Stimulated activated CD8-positive, alpha-beta memory T cell treated with anti-CD3 and anti-CD28 coated beads, Interleukin-7, amount 100 ng/mL, for 48 hours (primary cell): ENCODE measurements around the gene MINDY3.
A peak's percentile ranks its signal among the peaks of the same experiment; 100 is the strongest.
"Not testable (repeated sequence)": the region's sequence is repeated elsewhere in the genome, so short reads cannot be mapped to it uniquely, and the experiment has no call there.

Experiments used
- DNase-seq, 2 donors: peaks; one replicate each; pipeline ENCODE4 v3.0.0-alpha.2; 2020; ENCODE audit warnings: low read depth in 1 of 2; ENCODE audit errors: extremely low read depth in 1 of 2

MINDY3 gene

DNA sequence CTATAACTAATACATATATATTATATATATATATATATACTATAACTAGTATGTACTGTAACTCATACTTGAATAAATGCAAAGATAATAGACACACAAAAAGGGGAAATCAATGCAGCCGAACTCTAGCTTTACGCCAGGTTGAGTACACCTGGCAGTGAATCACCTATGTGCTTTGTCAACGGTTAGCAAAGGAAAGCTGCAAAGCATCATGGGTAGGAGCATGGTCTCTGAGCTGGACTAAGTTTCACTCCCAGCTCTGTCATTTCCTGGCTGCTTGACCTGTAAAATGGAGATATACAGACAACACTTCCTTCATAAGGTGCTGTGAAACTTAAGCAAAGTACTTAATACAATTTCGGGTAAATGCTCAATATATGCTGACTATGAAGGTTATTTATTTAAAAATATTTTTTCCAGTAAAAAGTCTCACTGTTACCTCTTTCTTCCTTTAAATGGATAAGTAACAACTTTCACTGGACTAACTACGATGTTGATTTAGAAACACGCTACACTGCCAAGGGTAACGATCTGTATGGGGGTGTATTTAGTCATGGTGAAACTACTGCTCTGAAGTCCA is 78.8 kb downstream of the MINDY3 start:
- DNase-seq: no peak

DNA sequence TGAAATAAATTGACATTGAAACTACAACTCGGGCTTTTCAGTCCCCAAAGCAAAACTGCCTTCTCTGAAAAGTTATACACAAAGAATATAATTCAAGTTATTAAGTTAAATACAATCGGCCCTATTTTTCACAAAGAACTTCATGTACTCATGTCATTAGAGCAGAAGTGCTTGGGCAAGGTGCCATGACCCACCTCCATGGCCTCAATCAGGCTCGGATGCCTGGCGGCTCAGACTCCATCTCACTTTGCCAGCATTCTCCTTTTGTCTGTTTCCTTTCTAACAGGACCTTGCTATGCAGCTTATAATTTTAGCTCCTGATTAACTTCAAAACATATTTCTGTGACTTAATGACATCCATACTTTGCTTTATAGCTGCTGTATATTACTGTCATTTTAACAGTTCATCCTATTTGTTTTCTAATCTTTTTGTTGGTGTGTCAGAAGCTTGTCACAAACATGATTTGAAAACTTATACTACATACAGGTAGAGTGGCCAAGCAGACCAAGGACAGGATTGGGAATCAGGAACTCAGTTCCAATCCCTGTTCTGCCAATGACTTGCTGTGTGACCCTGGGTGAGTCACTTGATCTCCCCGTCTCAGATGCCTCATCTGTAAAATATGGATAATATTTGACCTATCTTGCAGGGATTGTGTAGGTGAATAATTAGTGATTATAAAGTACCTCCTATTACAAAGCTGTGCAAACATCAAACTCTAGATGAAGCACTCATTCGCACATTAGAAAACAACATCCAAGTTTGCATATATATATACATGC is 79.8 kb downstream of the MINDY3 start:
- no peak for DNase-seq

DNA sequence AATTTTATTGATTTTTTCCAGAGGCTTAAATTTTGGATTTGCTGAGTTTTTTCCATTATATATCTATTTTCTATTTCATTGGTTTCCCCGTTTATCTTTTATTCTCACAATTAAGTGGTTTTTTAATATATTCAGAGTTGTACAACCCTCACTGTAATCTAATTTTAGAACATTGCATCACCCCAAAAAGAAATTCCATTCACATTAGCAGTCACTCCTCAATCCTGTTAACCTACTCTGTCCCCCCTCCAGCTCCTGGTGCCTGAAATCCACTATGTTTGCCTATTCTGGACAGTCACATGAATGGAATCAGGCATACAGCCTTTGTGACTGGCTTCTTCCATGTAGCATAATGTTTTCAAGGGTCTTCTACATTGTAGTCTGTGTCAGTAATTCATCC is 84.8 kb downstream of the MINDY3 start:
- DNase-seq: no peak

DNA sequence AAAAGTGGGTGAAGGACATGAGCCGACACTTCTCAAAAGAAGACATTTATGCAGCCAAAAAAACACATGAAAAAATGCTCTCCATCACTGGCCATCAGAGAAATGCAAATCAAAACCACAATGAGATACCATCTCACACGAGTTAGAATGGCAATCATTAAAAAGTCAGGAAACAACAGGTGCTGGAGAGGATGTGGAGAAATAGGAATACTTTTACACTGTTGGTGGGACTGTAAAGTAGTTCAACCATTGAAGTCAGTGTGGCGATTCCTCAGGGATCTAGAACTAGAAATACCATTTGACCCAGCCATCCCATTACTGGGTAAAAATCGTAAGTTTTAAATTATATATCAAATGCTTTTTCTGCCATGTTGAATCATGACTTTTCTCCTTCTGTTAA is 85.8 kb downstream of the MINDY3 start:
- DNase-seq: not testable (repeated sequence)

DNA sequence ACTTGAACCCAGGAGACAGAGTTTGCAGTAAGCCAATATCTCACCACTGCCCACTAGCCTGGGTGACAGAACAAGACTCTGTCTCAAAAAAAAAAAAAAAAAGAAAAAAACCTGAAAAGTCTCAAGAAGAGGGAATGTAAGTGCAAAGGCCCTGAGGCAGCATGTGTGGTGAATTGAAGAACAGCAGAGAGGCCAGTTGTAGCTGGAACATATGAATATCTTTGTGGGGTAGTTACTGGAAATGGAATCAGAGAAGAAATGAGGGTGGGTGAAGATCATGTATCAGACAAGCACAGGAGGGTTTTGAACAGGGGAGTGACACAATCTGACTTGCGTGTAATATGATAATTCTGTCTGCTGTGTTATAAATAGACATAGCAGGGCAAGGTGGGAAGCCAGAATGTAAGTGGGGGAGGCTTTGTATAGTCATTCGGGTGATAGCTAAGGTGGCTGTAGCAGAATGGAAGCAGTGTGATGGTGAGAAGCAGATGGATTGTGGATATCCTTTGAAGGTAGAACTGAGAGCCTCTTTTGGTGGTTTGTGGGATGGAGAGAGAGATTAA is 95.3 kb downstream of the MINDY3 start:
- DNase-seq: no peak

DNA sequence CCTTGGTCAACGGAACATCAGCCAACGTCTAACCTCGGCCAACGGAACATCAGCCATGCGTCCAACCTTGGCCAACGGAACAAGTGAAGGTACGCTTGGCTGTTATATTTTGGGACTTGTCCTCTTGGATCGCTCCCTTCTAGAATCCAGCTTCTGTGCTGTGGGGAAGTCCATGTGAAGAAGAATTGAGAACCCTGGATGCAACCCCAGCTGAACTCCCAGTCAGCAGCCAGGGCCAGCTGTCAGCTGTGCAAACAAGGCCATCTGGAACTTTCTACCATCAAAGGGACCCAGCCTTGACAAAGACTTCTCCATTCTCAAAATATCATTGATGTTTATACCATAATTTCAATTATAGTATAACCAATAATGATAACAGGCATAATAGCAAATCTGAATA is 97.3 kb downstream of the MINDY3 start:
- no peak for DNase-seq

DNA sequence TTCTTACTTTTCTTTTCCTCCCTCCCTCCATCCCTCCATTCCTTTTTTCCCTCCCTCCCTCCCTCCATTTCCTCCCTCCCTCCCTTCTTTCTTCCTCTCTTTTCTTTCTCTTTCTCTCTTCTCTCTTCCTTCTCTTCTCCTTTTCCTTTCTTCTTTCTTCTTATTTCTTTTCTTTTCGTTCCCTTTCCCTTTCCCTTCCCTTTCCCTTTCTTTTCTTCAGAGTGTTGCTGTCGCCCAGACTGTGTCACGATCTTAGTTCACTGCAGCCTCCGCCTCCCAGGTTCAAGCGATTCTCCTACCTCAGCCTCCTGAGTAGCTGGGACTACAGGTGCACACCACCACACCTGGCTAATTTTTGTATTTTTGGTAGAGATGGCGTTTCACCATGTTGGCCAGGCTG is 98.1 kb downstream of the MINDY3 start:
- not testable (repeated sequence) for DNase-seq

DNA sequence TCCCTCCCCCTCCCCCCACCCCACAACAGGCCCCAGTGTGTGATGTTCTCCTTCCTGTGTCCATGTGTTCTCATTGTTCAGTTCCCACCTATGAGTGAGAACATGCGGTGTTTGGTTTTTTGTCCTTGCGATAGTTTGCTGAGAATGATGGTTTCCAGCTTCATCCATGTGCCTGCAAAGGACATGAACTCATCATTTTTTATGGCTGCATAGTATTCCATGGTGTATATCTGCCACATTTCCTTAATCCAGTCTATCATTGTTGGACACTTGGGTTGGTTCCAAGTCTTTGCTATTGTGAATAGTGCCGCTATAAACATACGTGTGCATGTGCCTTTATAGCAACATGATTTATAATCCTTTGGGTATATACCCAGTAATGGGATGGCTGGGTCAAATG is 99.1 kb downstream of the MINDY3 start:
- not testable (repeated sequence) for DNase-seq

DNA sequence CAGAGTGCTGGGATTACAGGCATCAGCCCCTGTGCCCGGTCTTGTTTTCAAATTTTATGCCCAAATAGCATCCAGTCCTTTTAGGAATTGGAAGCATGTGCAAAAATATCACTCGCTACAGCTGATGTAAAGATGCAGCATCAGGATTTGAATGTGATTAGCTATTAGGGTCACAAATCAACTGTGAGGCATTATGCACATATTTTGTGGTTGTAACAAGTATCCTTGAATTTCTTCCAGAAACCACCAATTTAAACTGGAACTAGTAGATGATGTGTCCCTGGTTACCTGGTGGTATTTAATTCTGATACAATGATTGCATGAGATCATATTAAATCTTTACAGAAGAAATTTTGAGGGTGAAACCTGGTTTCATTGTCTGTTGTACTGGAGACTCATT is 99.6 kb downstream of the MINDY3 start:
- no peak for DNase-seq

DNA sequence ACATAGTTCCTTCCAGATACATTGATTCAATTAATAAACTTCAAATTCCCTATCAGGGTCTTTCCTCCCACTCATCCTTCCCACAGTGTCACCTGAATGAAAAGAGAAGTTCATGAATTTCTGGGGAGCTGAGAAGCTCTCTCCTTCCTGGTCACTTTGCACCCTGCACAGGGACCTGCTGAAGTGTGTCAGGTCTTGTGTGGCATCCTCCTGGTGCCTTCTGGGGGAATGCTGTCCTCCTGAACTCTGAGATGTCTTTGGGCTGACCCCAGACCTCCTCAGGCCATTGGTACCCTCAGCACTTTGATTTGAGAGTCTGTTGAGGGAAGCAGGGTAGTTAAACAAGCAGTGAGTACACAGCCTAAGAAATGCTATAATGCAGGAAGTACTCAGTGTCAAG is 101.0 kb downstream of the MINDY3 start:
- no peak for DNase-seq

DNA sequence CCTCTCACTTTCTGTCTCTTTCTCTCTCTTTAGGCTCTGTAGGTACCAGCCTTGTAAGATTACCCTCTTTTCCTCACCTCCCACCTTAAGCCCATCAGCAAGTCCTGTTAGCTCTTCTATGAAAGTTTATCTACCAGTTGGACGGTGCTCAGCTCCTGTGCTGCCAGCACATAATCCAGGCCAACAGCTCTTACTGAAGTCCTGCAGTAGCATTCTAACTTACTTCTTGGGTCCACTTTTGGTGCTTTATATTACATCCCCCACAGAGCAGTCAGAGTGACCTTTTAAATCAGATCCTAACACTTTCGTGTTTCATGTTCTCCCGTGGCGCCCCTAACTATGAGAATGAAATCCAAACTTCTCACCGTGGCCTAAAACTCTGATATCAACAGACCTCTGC is 101.7 kb downstream of the MINDY3 start:
- no peak for DNase-seq

DNA sequence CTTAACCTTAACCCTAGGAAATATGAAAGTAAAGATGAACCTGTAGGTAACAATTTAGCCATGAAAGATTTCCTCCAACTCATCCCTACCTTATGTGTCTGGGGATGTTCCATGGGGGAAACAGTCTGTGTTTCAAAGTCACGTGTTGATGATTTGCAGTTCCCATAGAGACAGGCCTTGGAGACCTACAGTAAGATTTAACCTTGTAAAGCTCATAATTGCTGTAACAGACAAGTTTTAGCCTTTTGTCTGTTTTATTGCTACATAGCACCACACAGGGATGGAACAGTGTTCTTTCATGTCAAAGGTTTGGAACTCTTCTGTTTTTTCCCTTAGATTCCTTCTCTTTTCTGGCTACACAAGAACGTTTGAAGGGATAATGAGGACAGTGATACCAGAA is 105.4 kb downstream of the MINDY3 start:
- no peak for DNase-seq

DNA sequence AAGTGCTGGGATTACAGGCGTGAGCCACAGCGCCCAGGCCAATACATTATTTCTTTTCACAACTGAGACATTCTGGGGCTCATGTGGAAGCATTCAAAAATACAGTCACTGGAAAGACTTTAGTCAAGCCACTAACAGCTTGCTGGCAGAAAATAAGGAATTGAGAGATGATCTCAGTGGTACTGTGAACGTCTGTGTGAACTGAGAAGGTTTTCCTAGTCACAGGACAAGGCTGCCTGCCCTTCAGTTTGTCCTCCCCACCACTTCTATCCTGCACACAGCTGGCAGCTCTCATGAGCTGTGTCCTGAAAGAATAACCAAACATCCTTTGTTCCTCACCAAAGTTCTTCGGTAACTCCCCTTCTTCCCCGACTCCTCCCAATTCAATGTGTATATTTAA is 109.3 kb downstream of the MINDY3 start:
- DNase-seq: no peak

DNA sequence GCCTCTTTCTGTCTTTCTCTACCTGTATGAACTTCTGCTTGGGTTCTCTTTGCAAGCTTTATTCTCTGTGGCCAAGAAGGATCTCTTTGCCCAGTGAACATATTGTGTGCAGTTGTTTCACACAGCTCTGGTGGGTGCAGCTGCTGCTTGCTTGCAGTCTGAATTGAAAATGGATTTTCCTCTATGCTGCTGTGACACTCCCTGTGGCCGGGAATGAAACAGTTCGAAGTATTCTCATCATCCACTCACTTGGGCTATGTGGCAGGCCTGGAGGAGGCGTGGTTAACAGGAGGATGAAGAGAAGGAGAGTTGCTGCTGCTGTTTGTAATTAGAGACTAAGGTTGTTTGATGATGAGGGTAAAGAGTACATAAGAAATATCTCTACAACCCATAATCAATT is 112.2 kb downstream of the MINDY3 start:
- DNase-seq: no peak

DNA sequence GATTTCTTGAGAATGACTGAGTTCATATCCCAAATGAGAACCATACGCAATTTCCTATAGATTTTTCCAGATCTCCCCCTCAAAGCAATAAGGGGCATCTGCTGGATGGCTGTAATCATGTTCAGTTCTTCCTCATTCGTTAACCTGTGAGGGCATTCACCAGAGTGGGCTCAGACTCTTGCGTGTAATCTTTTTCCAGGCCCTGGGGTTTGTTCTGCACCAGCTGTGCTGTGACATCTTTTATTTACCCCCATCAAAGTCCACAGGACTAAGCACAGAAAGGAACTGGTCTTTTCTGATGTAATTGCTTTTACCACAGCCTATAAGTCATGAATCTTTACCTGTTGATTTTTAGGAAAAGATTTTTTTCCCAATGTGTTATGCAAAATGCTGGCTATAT is 112.7 kb downstream of the MINDY3 start:
- DNase-seq: no peak

DNA sequence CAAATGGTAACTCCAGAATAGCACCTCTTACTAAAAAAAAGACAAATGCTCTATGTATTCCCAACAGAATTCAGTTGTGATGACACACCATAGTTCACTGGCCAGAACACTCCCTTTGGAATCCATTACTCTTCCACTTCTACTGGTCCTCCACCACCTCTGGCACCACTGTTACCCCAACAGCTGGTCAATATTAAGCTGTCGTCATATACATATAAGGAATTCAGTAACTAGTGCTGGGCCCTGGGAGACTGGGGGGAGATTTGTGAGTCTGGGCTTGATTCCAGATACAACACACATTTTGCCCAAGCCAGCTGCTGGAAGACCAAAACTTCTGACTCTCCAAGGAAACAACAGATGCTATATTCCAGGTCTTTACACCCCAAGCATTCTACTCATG is 114.6 kb downstream of the MINDY3 start:
- no peak for DNase-seq

DNA sequence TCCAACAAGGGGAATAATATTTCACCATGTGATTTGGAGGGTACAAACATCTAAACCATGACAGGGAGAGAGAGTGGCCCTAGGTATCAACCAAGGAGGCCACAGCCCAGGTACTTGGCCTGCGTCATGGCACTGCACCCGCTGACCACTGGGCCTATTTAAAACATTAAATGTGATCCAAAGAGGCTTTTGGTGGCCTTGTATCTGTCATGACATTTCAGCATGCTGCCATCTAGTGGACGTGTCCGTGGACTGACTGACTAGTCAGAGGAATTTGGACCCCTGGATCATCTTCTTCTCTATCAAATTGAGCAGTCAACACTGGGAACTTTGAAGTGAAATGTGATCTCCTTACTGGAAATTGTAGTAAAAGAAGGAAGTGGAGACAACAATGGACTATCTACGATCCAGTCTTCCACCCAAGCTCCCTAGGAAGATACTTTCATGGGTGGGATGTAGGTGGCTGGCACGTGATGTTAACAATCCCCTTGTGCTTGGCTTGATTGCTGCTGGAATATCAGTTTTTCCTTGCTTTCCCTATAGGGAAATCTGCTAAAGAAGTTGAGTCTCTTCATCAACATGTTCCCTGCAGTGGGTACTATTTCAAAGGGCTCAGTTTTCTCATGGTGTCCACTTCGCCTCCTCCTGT is 116.0 kb downstream of the MINDY3 start:
- peak in 1 of 2 donors; percentile 29 for DNase-seq

DNA sequence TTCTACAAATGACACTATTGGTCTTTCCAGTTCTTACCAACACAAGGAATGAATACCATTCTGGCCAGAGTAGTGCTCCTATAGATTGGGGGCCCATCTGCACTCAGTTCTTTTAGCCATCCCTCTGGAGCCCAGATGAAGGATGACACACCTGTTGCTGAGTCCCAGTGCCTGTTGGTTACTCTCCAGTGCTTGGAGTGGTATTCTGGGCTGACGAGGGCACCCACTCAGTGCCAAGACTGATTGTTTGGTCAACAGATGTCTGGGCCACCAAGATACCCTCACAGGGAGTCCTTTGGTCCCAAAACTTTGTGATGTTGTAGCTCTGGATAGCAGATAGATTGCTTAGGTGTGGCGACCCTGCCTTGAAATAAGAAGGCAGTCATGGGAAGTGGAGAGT is 116.9 kb downstream of the MINDY3 start:
- no peak for DNase-seq

DNA sequence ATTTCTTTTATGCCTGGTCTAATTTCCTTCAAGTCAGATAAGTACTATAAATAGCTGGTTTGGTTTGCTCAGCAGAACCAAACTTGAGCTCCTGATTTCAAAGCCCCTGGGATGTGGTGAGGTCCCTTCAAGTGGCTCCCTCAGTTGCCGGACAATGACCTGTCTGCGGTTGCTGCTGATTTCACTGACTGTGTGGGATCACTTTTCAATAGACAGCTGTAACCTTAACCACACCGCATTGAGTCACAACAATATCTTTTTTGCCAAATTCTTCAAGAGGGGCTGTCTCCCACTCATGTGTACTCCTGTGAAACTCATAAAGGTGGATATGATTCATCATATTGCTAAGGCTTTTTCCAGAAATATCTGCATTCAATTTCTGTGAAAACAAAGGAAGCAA is 117.5 kb downstream of the MINDY3 start:
- no peak for DNase-seq

DNA sequence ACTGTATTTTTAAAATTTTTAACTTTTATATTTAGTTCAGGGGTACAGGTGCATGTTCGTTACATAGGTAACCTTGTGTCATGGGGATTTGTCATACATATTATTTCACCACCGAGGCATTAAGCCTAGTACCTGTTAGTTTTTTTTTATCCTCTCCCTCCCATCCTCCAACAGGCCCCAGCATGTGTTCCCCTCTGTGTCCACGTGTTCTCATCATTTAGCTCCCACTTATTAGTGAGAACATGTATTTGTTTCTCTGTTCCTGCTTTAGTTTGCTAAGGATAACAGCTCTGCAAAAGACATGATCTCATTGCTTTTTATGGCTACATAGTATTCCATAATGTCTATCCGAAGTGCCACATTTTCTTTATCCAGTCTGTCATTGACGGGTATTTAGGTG is 118.2 kb downstream of the MINDY3 start:
- DNase-seq: no peak

DNA sequence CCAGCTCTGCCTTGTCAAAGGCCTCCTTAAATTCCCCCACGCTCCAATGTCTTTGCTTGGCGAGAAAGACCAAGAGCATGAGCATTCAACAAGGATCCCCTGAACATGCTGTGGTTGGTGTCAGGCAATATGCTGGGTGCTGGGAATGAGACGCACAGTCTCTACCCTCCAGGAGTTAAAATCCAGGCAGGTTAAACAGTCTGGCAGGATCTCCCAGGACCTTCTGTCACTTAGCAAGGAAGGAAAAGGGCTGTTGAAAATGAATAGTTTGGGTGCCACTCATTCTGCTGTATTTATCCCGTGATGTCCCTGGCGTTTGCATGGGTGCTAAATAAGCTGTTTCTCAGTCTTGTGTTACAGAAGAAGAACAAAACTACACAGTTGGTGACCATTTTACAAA is 118.7 kb downstream of the MINDY3 start:
- DNase-seq: no peak

DNA sequence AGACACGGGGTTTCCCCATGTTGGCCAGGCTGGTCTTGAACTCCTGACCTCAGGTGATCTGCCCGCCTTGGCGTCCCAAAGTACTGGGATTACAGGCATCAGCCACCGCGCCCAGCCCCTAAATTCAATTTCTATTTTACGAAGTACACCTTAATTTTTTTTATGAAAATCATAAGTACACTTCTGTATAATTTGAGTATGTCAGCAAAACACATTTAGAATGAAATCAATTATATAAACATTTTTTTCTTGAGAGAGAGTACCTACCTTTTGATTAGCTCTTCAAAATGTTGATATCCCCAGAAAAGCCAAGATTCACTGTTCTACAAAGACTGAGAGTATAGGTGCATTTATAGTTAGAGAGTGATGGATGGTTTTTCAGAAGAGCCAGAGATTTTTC is 120.0 kb downstream of the MINDY3 start:
- DNase-seq: no peak
